GM12872 (cell line): Measurements from ENCODE around the gene DDRGK1.

Experiments
- CTCF ChIP-seq: IDR thresholded peaks from 3 replicates; pipeline ENCODE4 v1.5.1; 2011; ENCODE audit warnings: low read depth, mild to moderate bottlenecking, low read length, moderate library complexity; ENCODE audit not compliant: insufficient read depth

DDRGK1 gene

GRCh38 chr20:3227506-3227905, 23.0 kb upstream of the DDRGK1 start:
- no peak for TF ChIP-seq CTCF

- TF ChIP-seq CTCF: no peak
Observed at GRCh38 chr20:3226864-3227263, 22.4 kb upstream of the DDRGK1 start.

GRCh38 chr20:3226093-3226492, 21.6 kb upstream of the DDRGK1 start:
- no peak for TF ChIP-seq CTCF

GRCh38 chr20:3224681-3225421, 20.4 kb upstream of the DDRGK1 start:
- TF ChIP-seq CTCF: no peak

GRCh38 chr20:3223994-3224680, 19.7 kb upstream of the DDRGK1 start:
- no peak for TF ChIP-seq CTCF

- no peak for TF ChIP-seq CTCF
Observed at GRCh38 chr20:3223651-3223993, 19.1 kb upstream of the DDRGK1 start.

GRCh38 chr20:3222635-3223600, 18.4 kb upstream of the DDRGK1 start:
- TF ChIP-seq CTCF: no peak
